Mesendoderm (in vitro differentiated cells): ENCODE results near the gene CELA2B.

Experiments
- DNase-seq: peaks from one replicate; pipeline ENCODE4 v3.0.0; 2013
- H2AK5ac ChIP-seq: 2 replicates; pipeline ENCODE4 v1.6.1; 2013; ENCODE audit warnings: low read length, inconsistent platforms
- H2BK120ac ChIP-seq: 2 replicates; pipeline ENCODE4 v1.6.1; 2013; ENCODE audit warnings: low read depth, mild to moderate bottlenecking, low read length, moderate library complexity, mixed read lengths
- H2BK15ac ChIP-seq: replicated peaks from 2 replicates; pipeline ENCODE4 v1.6.1; 2013; ENCODE audit warnings: low read depth, mild to moderate bottlenecking, moderate library complexity
- H2BK5ac ChIP-seq: 2 replicates; pipeline ENCODE4 v1.6.1; 2013; ENCODE audit warnings: low read length, inconsistent platforms
- H3K18ac ChIP-seq: 2 replicates; pipeline ENCODE4 v1.6.1; 2013; ENCODE audit warnings: mild to moderate bottlenecking, low read length, mixed read lengths
- H3K23ac ChIP-seq: one replicate; pipeline ENCODE4 v1.6.1; 2013; ENCODE audit warnings: low read length
- H3K27ac ChIP-seq: 2 replicates; pipeline ENCODE4 v1.5.1; 2013; ENCODE audit warnings: low read depth, mild to moderate bottlenecking, inconsistent platforms, low read length, moderate library complexity
- H3K27me3 ChIP-seq: 2 replicates; pipeline ENCODE4 v1.6.1; 2013; ENCODE audit warnings: low read length, control low read depth, mild to moderate bottlenecking, inconsistent platforms; ENCODE audit not compliant: insufficient read depth, poor library complexity
- H3K36me3 ChIP-seq: 2 replicates; pipeline ENCODE4 v1.6.1; 2013; ENCODE audit warnings: low read length, inconsistent platforms; ENCODE audit not compliant: control insufficient read depth, insufficient read depth
- H3K4ac ChIP-seq: one replicate; pipeline ENCODE4 v1.6.1; 2013; ENCODE audit warnings: low read depth, mild to moderate bottlenecking, low read length, moderate library complexity
- H3K4me1 ChIP-seq: 2 replicates; pipeline ENCODE4 v1.6.1; 2013; ENCODE audit warnings: low read depth, low read length, inconsistent platforms; ENCODE audit not compliant: control insufficient read depth
- H3K4me2 ChIP-seq: 2 replicates; pipeline ENCODE4 v1.6.1; 2013; ENCODE audit warnings: low read length
- H3K4me3 ChIP-seq: 2 replicates; pipeline ENCODE4 v1.5.1; 2013; ENCODE audit warnings: mild to moderate bottlenecking, low read length
- H3K56ac ChIP-seq: one replicate; pipeline ENCODE4 v1.6.1; 2013; ENCODE audit warnings: low read length
- H3K79me1 ChIP-seq: 2 replicates; pipeline ENCODE4 v1.6.1; 2013; ENCODE audit warnings: low read length, inconsistent platforms
- H3K79me2 ChIP-seq: 2 replicates; pipeline ENCODE4 v1.6.1; 2013; ENCODE audit warnings: mild to moderate bottlenecking, low read length; ENCODE audit not compliant: control insufficient read depth, insufficient read depth
- H3K9ac ChIP-seq: 2 replicates; pipeline ENCODE4 v1.6.1; 2013; ENCODE audit warnings: low read length, inconsistent platforms
- H4K5ac ChIP-seq: one replicate; pipeline ENCODE4 v1.6.1; 2013; ENCODE audit warnings: low read length
- H4K8ac ChIP-seq: one replicate; pipeline ENCODE4 v1.6.1; 2013; ENCODE audit warnings: low read depth, mild to moderate bottlenecking, control low read depth, low read length, moderate library complexity
- WGBS: extraction: QIAGEN DNeasy Blood & Tissue Kit; methylation state at CpG from one replicate; pipeline ENCODE4 v1.1.7; 2013; ENCODE audit warnings: low lambda C conversion rate, missing lambda C conversion rate; ENCODE audit not compliant: insufficient coverage; ENCODE audit errors: extremely low coverage; 5-methylcytosine and 5-hydroxymethylcytosine counted together

The CELA2B gene

GRCh38 chr1:15442119-15442518 lies 33.8 kb upstream of the CELA2B start:
- H2BK15ac ChIP-seq, result no peak overlapping the region
- no peak overlapping the region for H4K8ac ChIP-seq
- no peak overlapping the region for H2BK5ac ChIP-seq
- H3K18ac ChIP-seq, result no peak overlapping the region
- H3K4me1 ChIP-seq, result no peaks in the 10 kb centered on the region
- H3K23ac ChIP-seq, result no peak overlapping the region
- DNase-seq, result no peak
- no peak overlapping the region for H2AK5ac ChIP-seq
- H3K9ac ChIP-seq, result no peak overlapping the region
- H3K27ac ChIP-seq, result no peak overlapping the region
- H3K79me1 ChIP-seq, result no peaks in the 10 kb centered on the region
- no peak overlapping the region for H3K4me3 ChIP-seq
- no peaks in the 10 kb centered on the region for H3K27me3 ChIP-seq
- H3K4me2 ChIP-seq, result no peak overlapping the region
- no peak overlapping the region for H4K5ac ChIP-seq
- no peaks in the 10 kb centered on the region for H3K36me3 ChIP-seq
- H3K79me2 ChIP-seq, result no peaks in the 10 kb centered on the region
- H3K4ac ChIP-seq, result no peak overlapping the region
- WGBS, result no CpG with 5 or more reads among the region's 8 CpGs
- no peak overlapping the region for H3K56ac ChIP-seq
- no peak overlapping the region for H2BK120ac ChIP-seq

- Histone ChIP-seq H3K23ac (no peak overlapping the region), H4K5ac (no peak overlapping the region), H4K8ac (no peak overlapping the region), H2BK15ac (no peak overlapping the region), H3K4ac (no peak overlapping the region), H2BK5ac (no peak overlapping the region), H3K9ac (no peak overlapping the region), H3K4me3 (no peak overlapping the region), H3K79me1 (no peaks in the 10 kb centered on the region), H3K56ac (no peak overlapping the region), H3K36me3 (no peaks in the 10 kb centered on the region), H3K4me2 (no peak overlapping the region), H3K27ac (no peak overlapping the region), H3K79me2 (no peaks in the 10 kb centered on the region), H3K4me1 (no peaks in the 10 kb centered on the region), H2BK120ac (no peak overlapping the region), H3K27me3 (no peaks in the 10 kb centered on the region), H3K18ac (no peak overlapping the region), H2AK5ac (no peak overlapping the region)
- WGBS, result no CpG with 5 or more reads among the region's 5 CpGs
- DNase-seq, result no peak
Measured at GRCh38 chr1:15442759-15443158, 33.1 kb upstream of the CELA2B start.

- H3K27ac ChIP-seq, result no peak overlapping the region
- H3K27me3 ChIP-seq, result no peaks in the 10 kb centered on the region
- no peak overlapping the region for H3K4ac ChIP-seq
- no peaks in the 10 kb centered on the region for H3K79me1 ChIP-seq
- no peaks in the 10 kb centered on the region for H3K79me2 ChIP-seq
- H3K4me2 ChIP-seq, result no peak overlapping the region
- H3K36me3 ChIP-seq, result no peaks in the 10 kb centered on the region
- no CpG with 5 or more reads among the region's 5 CpGs for WGBS
- H3K4me1 ChIP-seq, result no peaks in the 10 kb centered on the region
- no peak overlapping the region for H2BK120ac ChIP-seq
- H4K8ac ChIP-seq, result no peak overlapping the region
- H2BK5ac ChIP-seq, result no peak overlapping the region
- H2AK5ac ChIP-seq, result no peak overlapping the region
- H3K9ac ChIP-seq, result no peak overlapping the region
- H3K56ac ChIP-seq, result no peak overlapping the region
- H2BK15ac ChIP-seq, result no peak overlapping the region
- H3K18ac ChIP-seq, result no peak overlapping the region
- no peak overlapping the region for H4K5ac ChIP-seq
- no peak for DNase-seq
- no peak overlapping the region for H3K4me3 ChIP-seq
- H3K23ac ChIP-seq, result no peak overlapping the region
Measured at GRCh38 chr1:15443281-15443680, 32.6 kb upstream of the CELA2B start.

- Histone ChIP-seq H3K36me3 (no peaks in the 10 kb centered on the region), H3K79me2 (no peaks in the 10 kb centered on the region), H3K4ac (no peak overlapping the region), H3K27me3 (no peaks in the 10 kb centered on the region), H3K27ac (no peak overlapping the region), H3K4me2 (no peak overlapping the region), H3K18ac (no peak overlapping the region), H2BK15ac (no peak overlapping the region), H2BK120ac (no peak overlapping the region), H4K8ac (no peak overlapping the region), H2AK5ac (no peak overlapping the region), H4K5ac (no peak overlapping the region), H3K79me1 (no peaks in the 10 kb centered on the region), H3K9ac (no peak overlapping the region), H3K56ac (no peak overlapping the region), H3K23ac (no peak overlapping the region), H3K4me1 (no peaks in the 10 kb centered on the region), H2BK5ac (no peak overlapping the region), H3K4me3 (no peak overlapping the region)
- DNase-seq, result no peak
- no CpG with 5 or more reads among the region's 17 CpGs for WGBS
Measured at GRCh38 chr1:15444468-15445389, 31.2 kb upstream of the CELA2B start.

GRCh38 chr1:15445390-15446122 lies 30.3 kb upstream of the CELA2B start:
- H3K4me3 ChIP-seq, result no peak overlapping the region
- no CpG with 5 or more reads among the region's 14 CpGs for WGBS
- no peak for DNase-seq

More at GRCh38 chr1:15445390-15446122, 30.3 kb upstream of the CELA2B start:
- Histone ChIP-seq H2BK120ac (no peak overlapping the region), H3K27me3 (no peaks in the 10 kb centered on the region), H3K79me2 (no peaks in the 10 kb centered on the region), H3K18ac (no peak overlapping the region), H3K79me1 (no peaks in the 10 kb centered on the region), H3K56ac (no peak overlapping the region), H2AK5ac (no peak overlapping the region), H4K5ac (no peak overlapping the region), H3K27ac (no peak overlapping the region), H4K8ac (no peak overlapping the region), H3K4me1 (no peaks in the 10 kb centered on the region), H3K9ac (no peak overlapping the region), H2BK5ac (no peak overlapping the region), H3K4ac (no peak overlapping the region), H2BK15ac (no peak overlapping the region), H3K36me3 (no peaks in the 10 kb centered on the region), H3K23ac (no peak overlapping the region), H3K4me2 (no peak overlapping the region)
